Mammary epithelial cell (primary cell): ENCODE data around the gene TSPAN14.
"Not testable (repeated sequence)": the region's sequence is repeated elsewhere in the genome, so short reads cannot be mapped to it uniquely, and the experiment has no call there.

ENCODE experiments used
- EZH2 ChIP-seq: IDR thresholded peaks from 2 replicates; pipeline ENCODE4 v1.6.1; 2012; ENCODE audit warnings: low read length, inconsistent platforms, borderline replicate concordance
- TF ChIP-seq, protein P1 (sequence below), 2 donors: IDR thresholded peaks in 1 of 2; conservative IDR thresholded peaks in 1 of 2; 2 replicates each; pipeline ENCODE4 v1.5.1; 2011 to 2012; ENCODE audit warnings: inconsistent platforms in 2 of 2, low read length in 2 of 2, mild to moderate bottlenecking in 2 of 2, control low read depth in 1 of 2, low read depth in 1 of 2; ENCODE audit not compliant: insufficient read depth in 1 of 2; ENCODE audit errors: extremely low read depth in 1 of 2

DNA sequence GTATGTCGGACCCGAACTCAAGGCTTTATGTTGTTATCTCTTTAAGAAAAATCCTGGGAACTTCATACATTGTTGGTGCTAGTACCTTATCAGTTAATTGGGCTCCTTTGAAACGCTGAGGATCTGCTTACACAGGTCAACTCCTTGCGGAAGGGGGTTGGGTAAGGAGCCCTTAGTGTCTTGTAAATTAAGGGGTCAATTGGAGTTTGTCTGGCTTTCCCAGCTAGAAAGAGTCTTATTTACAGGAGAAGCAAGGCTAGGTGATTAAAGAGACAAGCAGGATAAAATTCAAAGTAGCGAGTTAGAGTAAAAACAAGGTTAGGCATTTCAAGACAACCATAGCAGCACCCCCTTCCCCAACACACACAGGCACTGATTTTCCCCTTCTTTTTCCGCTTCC is 36.9 kb upstream of the TSPAN14 start:
- TF ChIP-seq, protein P1, sequence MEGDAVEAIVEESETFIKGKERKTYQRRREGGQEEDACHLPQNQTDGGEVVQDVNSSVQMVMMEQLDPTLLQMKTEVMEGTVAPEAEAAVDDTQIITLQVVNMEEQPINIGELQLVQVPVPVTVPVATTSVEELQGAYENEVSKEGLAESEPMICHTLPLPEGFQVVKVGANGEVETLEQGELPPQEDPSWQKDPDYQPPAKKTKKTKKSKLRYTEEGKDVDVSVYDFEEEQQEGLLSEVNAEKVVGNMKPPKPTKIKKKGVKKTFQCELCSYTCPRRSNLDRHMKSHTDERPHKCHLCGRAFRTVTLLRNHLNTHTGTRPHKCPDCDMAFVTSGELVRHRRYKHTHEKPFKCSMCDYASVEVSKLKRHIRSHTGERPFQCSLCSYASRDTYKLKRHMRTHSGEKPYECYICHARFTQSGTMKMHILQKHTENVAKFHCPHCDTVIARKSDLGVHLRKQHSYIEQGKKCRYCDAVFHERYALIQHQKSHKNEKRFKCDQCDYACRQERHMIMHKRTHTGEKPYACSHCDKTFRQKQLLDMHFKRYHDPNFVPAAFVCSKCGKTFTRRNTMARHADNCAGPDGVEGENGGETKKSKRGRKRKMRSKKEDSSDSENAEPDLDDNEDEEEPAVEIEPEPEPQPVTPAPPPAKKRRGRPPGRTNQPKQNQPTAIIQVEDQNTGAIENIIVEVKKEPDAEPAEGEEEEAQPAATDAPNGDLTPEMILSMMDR (conservative IDR thresholded peaks at IDR 0.05 in 1 of 2, IDR thresholded peaks at IDR 0.05 in 1 of 2; ENCODE audit: extremely low read depth in 1 of 2, insufficient read depth in 1 of 2, low read depth in 1 of 2, low read length in 2 of 2), result not testable (repeated sequence)
- not testable (repeated sequence) for TF ChIP-seq EZH2
